Astrocyte (in vitro differentiated cells and primary cell): ENCODE data around the gene PIK3IP1.

Experiments
- CTCF ChIP-seq: IDR thresholded peaks from 2 replicates; pipeline ENCODE4 v1.5.1; 2011; ENCODE audit warnings: low read depth, mild to moderate bottlenecking, inconsistent platforms, low read length, moderate library complexity; ENCODE audit not compliant: insufficient read depth
- EZH2 ChIP-seq: IDR thresholded peaks from 2 replicates; pipeline ENCODE4 v1.6.1; 2012; ENCODE audit warnings: mild to moderate bottlenecking, low read length, inconsistent platforms; ENCODE audit not compliant: insufficient read depth

GRCh38 chr22:31269892-31270579 lies 22.3 kb downstream of the PIK3IP1 start:
- TF ChIP-seq CTCF (no peak), EZH2 (no peak)
